HepG2 (cell line): ENCODE data around the gene RTP4. TPM values are rescaled to one million over a fixed set of nuclear protein-coding genes. Genes with fewer than 3 reads are reported as not detected.

Experiments used
- ATAC-seq: fragments of 200-7000 bp; cut with Tn5 transposase; 3 replicates; pipeline ENCODE4 v1.9.1; 2020; ENCODE audit warnings: mild to moderate bottlenecking, moderate library complexity
- BruUV-seq: library from RNA; stranded (reverse); fragments of 400-500 nt; replicated peaks from 2 replicates; lab custom pipeline; 2021; lab: Mats Ljungman, UMichigan
- CTCF ChIA-PET: fragments of 300-600 bp; formaldehyde crosslinking; extraction: SDS; loops from one replicate; lab custom pipeline; 2021; ENCODE audit warnings: low total read pairs, inconsistent platforms, low intra/inter-chr PET ratio; lab: Yijun Ruan, JAX
- POLR2A ChIA-PET: fragments of 350-600 bp; sonication (Branson Sonifier 250); formaldehyde crosslinking; loops from one replicate; lab custom pipeline; 2020; ENCODE audit warnings: antibody characterized with exemption, inconsistent platforms; lab: Yijun Ruan, JAX
- DNase-seq: peaks from one replicate; pipeline ENCODE4 v3.0.0-alpha.2; 2015; ENCODE audit warnings: low spot score
- FAIRE-seq: peaks from 3 replicates; lab custom pipeline; 2011; peaks lifted over from hg19 to GRCh38; lab: Jason Lieb, UNC
- H2AFZ ChIP-seq: one replicate; pipeline ENCODE4 v1.6.1; 2011; ENCODE audit warnings: low read length, inconsistent platforms
- H3K27ac ChIP-seq: fragments of 300-600 bp; 3 replicates; pipeline ENCODE4 v1.8.0; 2011; ENCODE audit warnings: mixed run types, mild to moderate bottlenecking, mixed read lengths, low read length, inconsistent platforms; ENCODE audit not compliant: insufficient read depth; ENCODE audit errors: extremely low read length
- H3K27me3 ChIP-seq, 2 experiments: fragments of 200-600 bp in 1 of 2; 2 replicates in 1 of 2; 3 replicates in 1 of 2; pipeline versions ENCODE4 v1.6.0 to v1.8.0; 2011; ENCODE audit warnings: low read length in 2 of 2, mild to moderate bottlenecking in 2 of 2, moderate library complexity in 2 of 2, inconsistent platforms in 1 of 2; ENCODE audit not compliant: insufficient read depth in 2 of 2, control insufficient read depth in 1 of 2
- H3K36me3 ChIP-seq, 2 experiments: fragments of 200-600 bp in 1 of 2; replicated peaks in 1 of 2; 2 replicates in 1 of 2; 3 replicates in 1 of 2; pipeline versions ENCODE4 v1.5.1 to v1.8.0; 2011; ENCODE audit warnings: low read length in 2 of 2, inconsistent platforms in 1 of 2; ENCODE audit not compliant: insufficient read depth in 2 of 2, control insufficient read depth in 1 of 2
- H3K4me1 ChIP-seq: 2 replicates; pipeline ENCODE4 v1.5.1; 2012; ENCODE audit warnings: low read length, inconsistent platforms; ENCODE audit not compliant: insufficient read depth
- H3K4me2 ChIP-seq: 2 replicates; pipeline ENCODE4 v1.6.0; 2011; ENCODE audit warnings: low read depth, low read length, inconsistent platforms
- H3K4me3 ChIP-seq, 3 experiments: fragments of 200-600 bp in 1 of 3; sonication (generic), shearing (Covaris generic) in 1 of 3; replicated peaks in 1 of 3; 2 replicates each; pipeline ENCODE4 v1.5.1; 2011 to 2016; ENCODE audit warnings: low read length in 3 of 3, inconsistent platforms in 2 of 3, low read depth in 2 of 3, mild to moderate bottlenecking in 2 of 3, control low read depth in 1 of 3, mixed read lengths in 1 of 3; ENCODE audit not compliant: insufficient read depth in 1 of 3
- H3K79me2 ChIP-seq: one replicate; pipeline ENCODE4 v1.6.1; 2011; ENCODE audit warnings: low read length, inconsistent platforms; ENCODE audit not compliant: insufficient read depth
- H3K9ac ChIP-seq: 2 replicates; pipeline ENCODE4 v1.6.0; 2011; ENCODE audit warnings: mild to moderate bottlenecking, low read depth, low read length, inconsistent platforms; ENCODE audit not compliant: insufficient read depth
- H3K9me3 ChIP-seq: 2 replicates; pipeline ENCODE4 v1.5.1; 2012; ENCODE audit warnings: mild to moderate bottlenecking, low read length
- H4K20me1 ChIP-seq: 2 replicates; pipeline ENCODE4 v1.6.0; 2011; ENCODE audit warnings: inconsistent platforms, mild to moderate bottlenecking, low read length, moderate library complexity; ENCODE audit not compliant: insufficient read depth
- CBX1 ChIP-seq: IDR thresholded peaks from one replicate; pipeline ENCODE4 v1.6.1; 2016; ENCODE audit warnings: antibody characterized with exemption, low read depth
- ISL2 ChIP-seq: sonication (generic); formaldehyde crosslinking; IDR thresholded peaks from 2 replicates; pipeline ENCODE4 v1.5.0; 2020; ENCODE audit warnings: missing genetic modification reagents
- MED13 ChIP-seq: sonication (generic); formaldehyde crosslinking; IDR thresholded peaks from 2 replicates; pipeline ENCODE4 v1.5.0; 2020; ENCODE audit warnings: missing genetic modification reagents
- MIER2 ChIP-seq: IDR thresholded peaks from 2 replicates; pipeline ENCODE4 v1.6.1; 2016; ENCODE audit warnings: missing biosample characterization, missing genetic modification reagents
- NCOA5 ChIP-seq: sonication (generic); formaldehyde crosslinking; IDR thresholded peaks from 2 replicates; pipeline ENCODE4 v1.4.0; 2020; ENCODE audit warnings: missing genetic modification reagents
- NCOR1 ChIP-seq: fragments of 200-600 bp; sonication (generic); IDR thresholded peaks from 2 replicates; pipeline ENCODE4 v1.7.0; 2017; ENCODE audit warnings: antibody characterized with exemption, low read length, borderline replicate concordance
- RERE ChIP-seq: IDR thresholded peaks from 2 replicates; pipeline ENCODE4 v1.6.1; 2016; ENCODE audit warnings: low read depth, missing genetic modification reagents, missing compliant biosample characterization
- YEATS4 ChIP-seq: sonication (generic); formaldehyde crosslinking; IDR thresholded peaks from 2 replicates; pipeline ENCODE4 v1.4.0; 2020; ENCODE audit warnings: missing genetic modification reagents, borderline replicate concordance
- ZBTB8A ChIP-seq: sonication (generic); formaldehyde crosslinking; IDR thresholded peaks from 2 replicates; pipeline ENCODE4 v1.4.0; 2020; ENCODE audit warnings: mild to moderate bottlenecking, low read depth, missing genetic modification reagents, borderline replicate concordance
- ZMAT3 ChIP-seq: sonication (generic); formaldehyde crosslinking; conservative IDR thresholded peaks from 2 replicates; pipeline ENCODE4 v1.7.0; 2021; ENCODE audit warnings: missing genetic modification reagents
- ZNF331 ChIP-seq: sonication (generic); formaldehyde crosslinking; IDR thresholded peaks from 2 replicates; pipeline ENCODE4 v1.4.0; 2020; ENCODE audit warnings: missing genetic modification reagents
- ZNF597 ChIP-seq: sonication (generic); formaldehyde crosslinking; IDR thresholded peaks from 2 replicates; pipeline ENCODE4 v1.5.0; 2020; ENCODE audit warnings: missing genetic modification reagents
- ZNF670 ChIP-seq: sonication (generic); formaldehyde crosslinking; IDR thresholded peaks from 2 replicates; pipeline ENCODE4 v1.8.0; 2022; ENCODE audit warnings: mild to moderate bottlenecking, missing genetic modification reagents, borderline replicate concordance
- ZNF75D ChIP-seq: sonication (generic); formaldehyde crosslinking; IDR thresholded peaks from 2 replicates; pipeline ENCODE4 v1.8.1; 2023; ENCODE audit warnings: missing genetic modification reagents, mild to moderate bottlenecking, borderline replicate concordance
- WGBS: methylation state at CpG from one replicate; pipeline ENCODE4 v1.1.6; 2017; ENCODE audit warnings: low lambda C conversion rate; 5-methylcytosine and 5-hydroxymethylcytosine counted together
- in situ Hi-C: cut with HindIII; loops from 2 replicates; pipeline ENCODE4 v1.10.0; 2017; ENCODE audit warnings: low pct_unique_long_range_greater_than_20kb; ENCODE audit not compliant: extremely low pct_ligation_motif_present
- intact Hi-C: fragments of 100-400 bp; cut with micrococcal nuclease; formaldehyde crosslinking; loops from one replicate; pipeline ENCODE4 v1.10.0; 2022; ENCODE audit not compliant: unreplicated experiment
- polyA plus RNA-seq, 8 experiments: library from polyadenylated mRNA; depleted of rRNA in 3 of 8; stranded (reverse) in 7 of 8; unstranded in 1 of 8; fragments of >200 nt; fragmentation: Illumina TruSeq in 4 of 8; extraction: Trizol in 4 of 8; gene quantifications; 2 replicates each; pipeline versions ENCODE4 v1.2.1 to v1.2.3, GENCODE V29; 2011 to 2016; ENCODE audit warnings: low read depth in 4 of 8, missing spikeins in 1 of 8, mixed read lengths in 1 of 8; ENCODE audit not compliant: insufficient read depth in 1 of 8
- total RNA-seq, 5 experiments: library from RNA; depleted of rRNA; stranded (reverse); fragments of >200 nt; fragmentation: Illumina TruSeq; extraction: Trizol; gene quantifications; 2 replicates each; pipeline ENCODE4 v1.2.3, GENCODE V29; 2016; ENCODE audit warnings: low read depth in 1 of 5

RTP4 gene
- total and polyA plus RNA-seq, 2 of the 13 experiments (the other 11 are each of a cell fraction or from before 2014, with no cell fraction given): 0.11 to 0.62 TPM

- Histone ChIP-seq H3K27ac (no peak overlapping the region), H3K27me3 (0 out of 5 replicates have a peak, but pooled peaks cover 0 to 2% of the 10 kb centered on the region in 2 experiments), H3K4me2 (no peak overlapping the region), H3K79me2 (no peaks in the 10 kb centered on the region), H3K4me3 (no peak overlapping the region), H3K9ac (no peak overlapping the region), H3K9me3 (no peaks in the 10 kb centered on the region), H3K4me1 (no peaks in the 10 kb centered on the region), H2AFZ (no peak overlapping the region), H4K20me1 (no peaks in the 10 kb centered on the region), H3K36me3 (no peaks in the 10 kb centered on the region)
- intact Hi-C loops (no loop called here), in situ Hi-C loops (no loop called here)
- FAIRE-seq (no peak), DNase-seq (no peak), ATAC-seq (no peak)
- ChIA-PET CTCF (interaction anchor here (4.0 kb wide), 1 partner anchor 358 kb away, joined by 71 read pairs; no protein-coding TSS in a partner anchor), POLR2A (no interaction called here)
- BruUV-seq: no TSS peak
- TF ChIP-seq CBX1 (no peak), ZMAT3 (CRISPR knock-in tag) (no peak), ZNF331 (no peak), YEATS4 (no peak), MED13 (CRISPR knock-in tag) (no peak), ZNF75D (CRISPR knock-in tag) (no peak), NCOA5 (no peak), RERE (CRISPR knock-in tag) (no peak), ISL2 (CRISPR knock-in tag) (no peak), NCOR1 (no peak), ZBTB8A (no peak), MIER2 (no peak), ZNF670 (no peak), ZNF597 (CRISPR knock-in tag) (no peak)
- WGBS: 50% methylated on average over 1 of the region's 1 CpG
These were observed 46.4 kb upstream of the RTP4 start for GRCh38 chr3:187321766-187322165.
